ENCODE results near the gene WNT6.

The WNT6 gene

GRCh38 chr2:218858671-218859555, 692 bp upstream of the WNT6 start:
- no peak for TF ChIP-seq CTCF (IDR thresholded peaks at IDR 0.05; ENCODE audit: low read depth, low read length)
- peaks cover 18% of the 10 kb centered on the region for H3K27me3 ChIP-seq (ENCODE audit: insufficient read depth, low read depth, severe bottlenecking)
- H3K4me3 ChIP-seq (ENCODE audit: low read depth, low read length): peak overlapping the region; percentile 41
- no peaks in the 10 kb centered on the region for H3K36me3 ChIP-seq
- H3K27ac ChIP-seq: no peak overlapping the region
- no peak for DNase-seq
- no peaks in the 10 kb centered on the region for H3K9me3 ChIP-seq (ENCODE audit: severe bottlenecking)

- Histone ChIP-seq H3K36me3 (no peaks in the 10 kb centered on the region), H3K27ac (no peak overlapping the region), H3K4me3 (ENCODE audit: low read depth, low read length) (peak overlapping the region; percentile 56), H3K27me3 (ENCODE audit: insufficient read depth, low read depth, severe bottlenecking) (peaks cover 18% of the 10 kb centered on the region), H3K9me3 (ENCODE audit: severe bottlenecking) (no peaks in the 10 kb centered on the region)
- no peak for TF ChIP-seq CTCF (IDR thresholded peaks at IDR 0.05; ENCODE audit: low read depth, low read length)
- no peak for DNase-seq
These were observed 605 bp downstream of the WNT6 start for GRCh38 chr2:218859988-218860831.

GRCh38 chr2:218860950-218861381, 1.4 kb downstream of the WNT6 start:
- TF ChIP-seq CTCF (IDR thresholded peaks at IDR 0.05; ENCODE audit: low read depth, low read length): no peak
- H3K27ac ChIP-seq: no peak overlapping the region
- H3K9me3 ChIP-seq (ENCODE audit: severe bottlenecking): no peaks in the 10 kb centered on the region
- DNase-seq: peak; percentile 92
- peaks cover 18% of the 10 kb centered on the region for H3K27me3 ChIP-seq (ENCODE audit: insufficient read depth, low read depth, severe bottlenecking)
- H3K36me3 ChIP-seq: no peaks in the 10 kb centered on the region
- H3K4me3 ChIP-seq (ENCODE audit: low read depth, low read length): peak overlapping the region; percentile 56

GRCh38 chr2:218861645-218862318, 2.2 kb downstream of the WNT6 start:
- Histone ChIP-seq H3K4me3 (ENCODE audit: low read depth, low read length) (no peak overlapping the region), H3K27me3 (ENCODE audit: insufficient read depth, low read depth, severe bottlenecking) (peaks cover 18% of the 10 kb centered on the region), H3K36me3 (no peaks in the 10 kb centered on the region), H3K27ac (no peak overlapping the region), H3K9me3 (ENCODE audit: severe bottlenecking) (no peaks in the 10 kb centered on the region)
- DNase-seq: peak; percentile 3
- TF ChIP-seq CTCF (IDR thresholded peaks at IDR 0.05; ENCODE audit: low read depth, low read length): no peak

- Histone ChIP-seq H3K27ac (no peak overlapping the region), H3K4me3 (ENCODE audit: low read depth, low read length) (no peak overlapping the region), H3K27me3 (ENCODE audit: insufficient read depth, low read depth, severe bottlenecking) (peaks cover 18% of the 10 kb centered on the region), H3K9me3 (ENCODE audit: severe bottlenecking) (no peaks in the 10 kb centered on the region), H3K36me3 (no peaks in the 10 kb centered on the region)
- TF ChIP-seq CTCF (IDR thresholded peaks at IDR 0.05; ENCODE audit: low read depth, low read length): no peak
- no peak for DNase-seq
These were observed 3.5 kb downstream of the WNT6 start for GRCh38 chr2:218863021-218863520.

Measured in WERI-Rb-1 (cell line).